CD4-positive, alpha-beta T cell treated with Interleukin-4 for 4 hours (primary cell): ENCODE results near the gene IRF3.
A peak's percentile ranks its signal among the peaks of the same experiment; 100 is the strongest.

Experiments
- DNase-seq: peaks from one replicate; pipeline ENCODE4 v3.0.0-alpha.2; 2020

The IRF3 gene

DNA sequence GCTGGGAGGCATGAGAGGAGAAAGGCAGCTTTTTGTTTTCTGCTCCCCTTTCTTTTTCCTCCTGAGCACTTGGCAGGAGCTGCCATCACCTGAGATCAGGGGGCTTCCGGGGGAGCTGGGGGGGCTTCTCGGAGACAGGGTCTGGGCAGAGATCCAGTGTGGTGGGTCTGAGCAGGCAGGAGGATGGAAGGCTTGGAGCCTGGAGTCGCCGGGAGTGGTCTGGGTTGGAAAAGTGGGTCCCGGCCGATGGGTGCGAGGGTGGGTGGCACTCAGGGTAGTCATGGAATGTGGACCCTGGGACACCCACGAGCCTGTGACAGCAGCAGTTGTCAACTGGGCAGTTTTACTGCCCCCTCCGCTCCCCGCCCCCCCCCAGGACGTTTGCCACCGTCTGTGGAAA lies 21.5 kb upstream of the IRF3 start:
- DNase-seq, result no peak

DNA sequence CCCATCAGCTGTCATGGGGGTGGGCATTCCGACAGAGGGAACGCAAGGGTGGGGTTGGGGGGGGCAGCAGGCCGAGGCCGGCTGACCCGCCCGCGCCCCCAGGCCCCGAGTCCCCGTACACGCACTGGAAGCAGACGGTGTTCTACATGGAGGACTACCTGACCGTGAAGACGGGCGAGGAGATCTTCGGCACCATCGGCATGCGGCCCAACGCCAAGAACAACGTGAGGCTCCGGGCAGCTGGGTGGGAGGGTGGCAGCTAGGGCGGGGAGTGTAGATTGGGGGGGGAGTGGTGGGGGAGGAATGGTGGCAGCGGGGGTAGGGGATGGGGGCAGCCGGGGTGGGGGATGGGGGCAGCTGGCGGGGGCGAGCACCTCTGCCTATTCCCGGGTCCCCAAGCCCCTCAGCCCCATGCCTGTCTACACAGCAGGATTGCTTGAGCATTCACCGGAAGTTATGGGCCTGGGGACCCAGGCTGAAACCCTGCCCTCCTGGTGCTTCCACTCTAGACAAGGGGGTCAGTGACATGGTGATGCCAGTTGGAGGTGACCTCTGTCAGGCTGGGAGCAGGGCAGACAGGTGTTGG lies 20.9 kb upstream of the IRF3 start:
- no peak for DNase-seq

DNA sequence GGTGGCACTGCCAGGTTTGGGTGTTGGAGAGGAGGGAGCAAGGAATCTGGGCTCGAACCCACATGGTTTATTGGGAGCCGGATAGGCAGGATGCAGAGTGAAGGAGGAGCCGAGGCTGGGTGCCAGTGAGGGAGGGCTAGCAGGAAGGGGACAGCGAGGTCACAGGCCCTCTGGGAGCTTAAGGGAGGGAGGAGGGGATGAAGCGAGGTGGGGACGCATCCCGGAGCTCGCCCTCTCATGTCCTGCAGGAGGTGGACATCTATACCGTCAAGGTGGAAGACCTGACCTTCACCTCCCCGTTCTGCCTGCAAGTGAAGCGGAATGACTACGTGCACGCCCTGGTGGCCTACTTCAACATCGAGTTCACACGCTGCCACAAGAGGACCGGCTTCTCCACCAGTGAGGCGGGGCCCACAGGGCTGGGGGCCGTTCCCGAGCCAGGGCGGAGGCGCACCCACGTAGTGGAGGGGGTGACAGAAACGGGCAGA lies 20.2 kb upstream of the IRF3 start:
- no peak for DNase-seq

DNA sequence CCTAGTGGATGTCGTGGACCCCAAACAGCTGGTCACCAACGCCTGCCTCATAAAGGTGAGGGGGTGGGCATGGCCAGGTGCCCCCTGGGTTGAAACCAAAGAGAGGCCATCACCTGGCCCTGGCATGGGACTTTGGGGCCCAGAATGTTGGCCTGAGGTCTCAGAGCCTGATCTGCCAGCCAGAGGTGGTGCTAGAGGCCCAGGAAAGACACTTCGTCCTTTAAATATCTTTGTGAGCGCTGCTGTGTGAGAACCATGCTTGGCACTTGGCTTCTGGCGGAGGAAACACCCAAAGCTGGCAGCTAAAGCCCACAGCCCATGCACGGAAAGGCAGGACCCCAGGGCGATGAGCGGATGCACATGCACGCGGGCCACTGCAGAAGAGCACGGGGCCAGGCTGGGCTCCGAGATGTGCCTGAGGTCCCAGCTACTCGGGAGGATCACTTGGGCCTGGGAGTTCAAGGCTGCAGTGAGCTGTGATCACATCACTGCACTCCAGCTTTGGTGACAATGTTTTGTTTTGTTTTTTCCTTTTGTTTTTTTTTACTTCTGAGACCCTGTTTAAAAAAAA lies 19.4 kb upstream of the IRF3 start:
- no peak for DNase-seq

DNA sequence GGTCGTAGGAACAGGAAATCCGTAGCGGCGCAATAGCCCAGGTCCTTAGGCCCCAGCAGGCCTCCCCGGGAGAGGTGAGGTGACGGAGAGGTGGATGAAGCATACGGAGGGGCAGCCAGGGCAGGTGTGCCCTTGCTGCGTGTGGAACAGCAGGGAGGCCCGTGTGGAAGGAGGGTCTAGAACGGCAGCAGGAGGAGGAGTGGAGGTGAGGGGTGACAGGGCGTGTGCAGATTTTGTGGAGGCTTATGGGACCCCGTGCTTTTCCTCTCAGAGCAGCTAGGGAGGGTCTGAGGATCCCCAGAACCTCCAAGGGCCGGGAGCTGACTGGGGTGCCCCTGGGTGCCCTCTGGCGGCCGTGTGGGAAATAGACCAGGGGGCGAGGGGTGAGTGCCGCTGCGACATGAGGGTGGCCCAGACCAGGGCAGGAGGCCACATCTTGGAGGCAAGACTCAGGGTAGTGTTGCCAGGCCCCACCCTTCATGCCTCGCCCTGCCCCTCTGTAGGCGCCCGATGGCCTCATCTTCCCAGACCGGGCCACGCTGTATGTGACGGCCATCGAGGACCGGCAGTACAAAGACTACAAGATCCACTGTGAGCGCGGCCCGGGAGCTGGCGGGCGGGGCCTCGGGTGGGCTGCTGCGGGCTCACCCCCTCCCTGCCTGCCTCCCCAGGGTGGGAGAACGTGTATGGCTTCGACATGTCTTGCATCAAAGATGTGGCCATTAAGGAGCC lies 18.8 kb upstream of the IRF3 start:
- DNase-seq, result no peak

DNA sequence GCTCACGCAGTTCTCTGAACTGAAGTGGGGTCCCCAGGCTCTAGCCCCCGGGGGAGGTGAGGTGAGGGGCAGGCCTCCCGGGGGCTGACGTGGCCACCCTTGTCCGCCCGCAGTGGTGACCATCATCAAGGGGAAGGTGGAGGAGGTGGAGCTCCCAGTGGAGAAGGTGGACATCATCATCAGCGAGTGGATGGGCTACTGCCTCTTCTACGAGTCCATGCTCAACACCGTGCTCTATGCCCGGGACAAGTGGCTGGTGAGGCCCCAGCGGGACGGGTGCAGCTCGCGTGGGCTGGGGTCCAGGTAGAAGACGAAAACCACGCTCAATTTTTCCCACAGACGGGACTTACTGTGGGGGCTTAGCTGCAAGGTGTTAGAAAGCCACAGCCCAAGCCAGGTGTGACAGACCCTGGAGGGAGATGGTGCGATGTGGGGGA lies 18.2 kb upstream of the IRF3 start:
- DNase-seq, result no peak

DNA sequence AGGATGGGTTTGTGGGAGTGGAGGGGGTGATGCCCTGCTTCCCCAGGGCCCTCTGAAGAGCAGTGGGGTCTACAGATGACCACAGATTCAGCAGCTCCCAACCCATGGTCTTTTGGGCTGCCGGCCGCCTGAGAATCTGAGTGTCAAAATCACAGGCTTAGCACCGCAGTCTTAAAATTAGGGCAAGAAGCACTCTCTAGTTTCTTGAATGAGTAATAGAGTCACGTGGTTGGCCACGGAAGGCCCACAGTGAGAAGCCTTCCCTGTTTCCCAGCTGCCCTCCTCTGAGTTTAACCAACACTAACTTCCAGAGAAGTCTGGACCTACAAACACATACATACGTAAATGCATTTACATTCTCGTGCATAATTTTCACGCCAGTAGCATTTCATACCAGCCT lies 16.6 kb upstream of the IRF3 start:
- no peak for DNase-seq

DNA sequence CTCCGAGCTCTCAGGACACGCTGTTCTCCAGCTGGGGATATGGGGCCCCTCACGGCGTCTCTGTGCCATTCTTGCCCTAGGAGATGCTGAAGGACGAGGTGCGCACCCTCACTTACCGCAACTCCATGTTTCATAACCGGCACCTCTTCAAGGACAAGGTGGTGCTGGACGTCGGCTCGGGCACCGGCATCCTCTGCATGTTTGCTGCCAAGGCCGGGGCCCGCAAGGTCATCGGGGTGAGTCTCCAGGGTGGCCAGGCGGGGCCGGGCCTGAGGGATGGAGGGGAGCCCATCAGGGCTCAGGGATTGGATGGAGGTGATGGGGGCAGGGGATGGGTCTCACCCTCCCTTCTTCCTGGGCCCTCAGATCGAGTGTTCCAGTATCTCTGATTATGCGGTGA lies 16.2 kb upstream of the IRF3 start:
- no peak for DNase-seq

DNA sequence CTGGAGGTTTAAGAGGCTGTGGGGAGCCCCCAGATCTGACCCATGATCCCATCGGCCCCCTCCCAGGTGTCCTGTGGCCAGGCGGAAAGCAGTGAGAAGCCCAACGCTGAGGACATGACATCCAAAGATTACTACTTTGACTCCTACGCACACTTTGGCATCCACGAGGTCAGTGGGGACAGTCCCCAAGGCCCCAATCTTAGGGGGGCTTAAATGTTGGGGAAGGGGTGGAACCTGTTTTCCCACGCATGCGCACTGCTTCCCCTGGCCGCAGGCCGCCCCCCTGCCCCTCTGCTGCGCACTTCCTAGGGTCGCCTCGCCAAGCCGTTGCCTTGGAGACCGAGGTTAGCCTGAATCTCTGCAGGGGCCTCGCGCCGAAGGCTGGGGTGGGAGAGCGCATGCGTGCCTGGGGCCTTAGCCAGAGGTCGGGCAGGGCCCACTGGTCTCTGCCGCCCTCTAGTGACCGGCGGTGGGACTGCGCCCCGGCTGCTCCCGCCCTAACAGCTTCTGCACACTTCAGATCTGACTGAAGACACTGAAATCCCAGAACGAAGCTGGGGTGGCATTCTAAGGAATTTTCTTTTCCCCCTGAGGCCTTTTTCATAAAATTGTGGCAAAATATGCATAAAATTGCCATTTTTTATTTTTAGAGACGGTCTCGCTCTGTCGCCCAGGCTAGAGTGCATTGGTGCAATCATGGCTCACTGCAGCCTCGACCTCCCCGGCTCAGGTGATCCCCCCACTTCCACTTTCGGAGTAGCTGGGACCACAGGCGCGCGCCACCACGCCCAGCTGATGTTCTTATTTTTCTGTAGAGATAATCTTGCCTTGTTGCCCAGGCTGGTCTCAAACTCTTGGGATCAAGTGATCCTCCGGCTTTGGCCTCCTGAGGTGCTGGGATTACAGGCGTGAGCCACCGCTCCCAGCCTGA lies 15.0 kb upstream of the IRF3 start:
- DNase-seq, result peak; percentile 85

DNA sequence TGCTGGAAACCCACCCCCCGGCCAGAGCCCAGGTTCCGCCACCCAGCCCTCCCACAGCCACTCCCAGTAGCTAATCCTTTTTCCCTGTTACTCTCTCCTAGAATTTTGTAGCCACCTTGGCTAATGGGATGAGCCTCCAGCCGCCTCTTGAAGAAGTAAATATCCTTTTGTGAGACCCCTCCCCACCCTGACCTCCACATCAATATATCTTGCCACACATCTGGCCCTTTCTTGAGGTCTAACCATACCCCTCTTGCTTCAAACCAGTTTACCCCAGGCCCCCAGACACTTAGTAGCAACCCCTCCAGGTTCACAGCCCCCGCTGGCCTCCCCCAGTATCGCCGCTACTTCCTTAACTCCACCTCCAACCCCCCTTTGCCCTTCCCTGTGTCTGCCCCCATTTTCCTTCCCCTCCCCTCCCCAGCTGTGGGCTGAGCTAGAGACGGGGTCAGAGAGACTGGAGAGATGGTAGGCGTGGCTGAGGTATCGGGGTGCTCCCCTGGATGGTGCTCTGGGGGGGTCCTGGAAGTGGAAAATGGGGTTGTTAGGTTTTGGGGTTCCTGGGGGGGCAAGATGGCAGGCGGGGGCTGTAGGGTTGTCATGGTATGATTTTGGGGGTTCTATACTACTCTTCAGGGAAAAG lies 14.2 kb upstream of the IRF3 start:
- no peak for DNase-seq

DNA sequence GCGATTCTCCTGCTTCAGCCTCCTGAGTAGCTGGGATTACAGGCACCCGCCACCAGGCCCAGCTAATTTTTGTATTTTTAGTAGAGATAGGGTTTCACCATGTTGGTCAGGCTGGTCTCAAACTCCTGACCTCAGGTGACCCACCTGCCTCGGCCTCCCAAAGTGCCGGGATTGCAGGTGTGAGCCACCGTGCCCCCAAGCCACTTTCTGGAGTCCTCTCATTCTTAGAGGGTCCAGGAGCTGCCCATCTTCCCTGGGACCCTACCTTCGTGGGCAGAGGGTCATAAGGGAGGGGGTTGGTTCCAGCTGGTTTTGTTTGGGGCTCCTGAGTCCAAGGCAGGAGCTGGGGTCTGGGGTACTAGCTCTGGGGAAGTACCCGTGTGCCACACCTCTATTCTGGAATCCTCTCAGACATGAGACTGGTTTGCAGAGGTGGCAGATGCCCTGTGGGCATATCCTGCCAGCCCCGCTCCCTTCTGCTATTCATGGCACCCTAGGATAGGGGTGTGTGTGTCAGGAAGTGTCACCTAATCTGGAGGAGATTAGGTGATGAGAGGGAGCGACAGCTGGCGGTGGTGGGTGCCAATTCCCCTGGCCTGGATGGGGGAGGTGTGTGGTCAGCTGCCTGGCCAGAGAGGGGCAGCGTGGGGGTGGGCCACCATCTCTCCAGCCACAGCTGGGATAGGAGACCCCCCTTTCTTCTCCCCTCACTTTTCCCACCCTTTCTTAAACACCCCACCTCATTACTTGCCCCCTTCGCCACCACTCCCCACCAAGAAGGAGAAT lies 13.5 kb upstream of the IRF3 start:
- DNase-seq, result no peak

DNA sequence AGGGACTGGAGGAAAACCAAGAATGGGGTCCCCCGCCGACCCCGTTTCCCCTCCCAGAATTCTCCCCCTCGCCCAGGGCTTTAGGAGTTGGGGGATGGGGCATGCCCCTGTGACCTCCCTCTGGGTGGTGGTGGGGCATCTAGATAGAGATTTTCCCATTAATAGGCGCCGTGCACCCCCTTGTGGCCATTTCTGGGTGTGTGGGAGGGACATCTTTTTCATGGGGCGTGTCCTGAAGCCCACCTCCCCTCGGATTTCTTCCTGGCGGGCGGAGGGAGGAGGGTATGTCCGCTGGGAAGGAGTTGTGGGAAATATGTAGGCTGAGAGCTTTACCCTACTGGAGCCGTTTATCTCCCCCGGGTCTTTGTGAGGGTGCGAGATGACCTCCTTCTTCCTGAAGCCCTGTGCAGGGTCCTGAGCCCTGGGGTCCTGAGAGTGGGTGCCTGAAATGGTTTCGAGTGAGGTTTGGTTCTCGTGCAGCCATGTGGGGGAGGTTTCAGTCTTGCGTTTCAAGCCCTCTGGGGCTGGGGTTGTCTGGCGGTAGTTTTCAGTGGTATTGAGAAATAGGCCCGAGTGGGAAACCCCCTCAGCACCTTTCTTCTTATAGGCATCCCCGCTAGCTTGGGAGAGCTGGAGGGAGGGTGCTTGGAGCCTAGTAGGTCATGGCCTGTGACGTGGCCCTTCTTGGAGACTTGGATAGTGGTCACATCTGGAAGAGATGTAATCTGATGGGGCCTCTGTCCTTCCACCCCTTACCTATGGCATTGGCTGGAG lies 12.4 kb upstream of the IRF3 start:
- peak; percentile 79 for DNase-seq

DNA sequence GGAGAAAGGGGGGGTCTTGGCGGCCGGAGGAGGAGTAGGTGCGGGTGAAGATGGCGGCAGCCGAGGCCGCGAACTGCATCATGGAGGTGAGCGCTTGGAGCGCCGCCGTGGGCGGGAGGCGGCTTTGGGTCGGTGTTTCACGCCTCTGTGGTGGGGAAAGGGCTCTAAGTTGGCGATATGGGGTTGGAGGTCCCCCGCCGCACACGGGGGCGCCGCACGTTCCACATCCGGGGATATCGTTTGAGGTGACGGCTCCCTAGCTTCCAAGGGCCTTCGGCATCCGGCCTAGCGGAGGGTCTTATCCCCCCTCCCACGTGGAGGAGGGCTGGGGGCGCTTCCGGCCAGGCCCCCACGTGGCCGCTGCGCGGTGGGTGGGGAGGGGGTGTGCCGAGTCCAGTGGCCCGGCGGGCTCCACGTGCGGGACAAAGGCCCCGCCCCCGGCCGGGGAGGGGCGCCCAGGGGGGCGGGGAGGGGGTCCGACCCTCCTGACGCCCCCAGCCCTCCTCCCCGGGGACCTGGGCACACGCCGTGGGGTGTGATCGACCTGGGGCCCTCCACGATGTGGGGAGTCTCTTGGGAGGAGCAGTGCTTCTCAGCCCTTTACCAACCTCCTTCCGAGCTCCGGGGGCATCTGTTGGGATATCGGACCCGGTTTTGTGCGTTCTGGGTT lies 11.7 kb upstream of the IRF3 start, which contains the start of gene PRMT1:
PRMT1 (plus strand) TSS at position 41 of the 670 bp plus-strand sequence; CDS start at position 51, 10 bp downstream.
- no peak for DNase-seq

DNA sequence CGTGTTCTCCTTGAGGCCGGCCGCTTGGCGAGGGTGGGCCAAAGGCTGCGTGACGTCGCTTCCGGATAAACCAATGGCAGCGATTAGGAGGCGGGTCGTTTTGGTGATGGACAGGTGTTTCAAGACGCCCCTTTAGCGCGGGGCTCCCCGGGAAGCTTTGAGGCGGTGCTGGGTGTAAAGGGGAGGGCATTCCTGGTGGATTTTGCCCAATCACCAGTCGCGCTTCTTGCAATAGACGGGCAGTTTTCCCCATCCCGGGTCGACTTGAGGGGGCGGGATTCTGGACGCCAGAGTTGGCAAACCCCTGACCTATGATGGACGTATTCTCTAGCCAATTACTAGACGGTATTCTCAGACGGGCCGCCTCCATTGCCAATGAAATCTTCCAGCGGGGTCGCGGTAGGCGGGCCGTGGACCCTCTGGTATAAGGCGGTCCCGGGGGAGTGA lies 11.2 kb upstream of the IRF3 start:
- peak; percentile 100 for DNase-seq

DNA sequence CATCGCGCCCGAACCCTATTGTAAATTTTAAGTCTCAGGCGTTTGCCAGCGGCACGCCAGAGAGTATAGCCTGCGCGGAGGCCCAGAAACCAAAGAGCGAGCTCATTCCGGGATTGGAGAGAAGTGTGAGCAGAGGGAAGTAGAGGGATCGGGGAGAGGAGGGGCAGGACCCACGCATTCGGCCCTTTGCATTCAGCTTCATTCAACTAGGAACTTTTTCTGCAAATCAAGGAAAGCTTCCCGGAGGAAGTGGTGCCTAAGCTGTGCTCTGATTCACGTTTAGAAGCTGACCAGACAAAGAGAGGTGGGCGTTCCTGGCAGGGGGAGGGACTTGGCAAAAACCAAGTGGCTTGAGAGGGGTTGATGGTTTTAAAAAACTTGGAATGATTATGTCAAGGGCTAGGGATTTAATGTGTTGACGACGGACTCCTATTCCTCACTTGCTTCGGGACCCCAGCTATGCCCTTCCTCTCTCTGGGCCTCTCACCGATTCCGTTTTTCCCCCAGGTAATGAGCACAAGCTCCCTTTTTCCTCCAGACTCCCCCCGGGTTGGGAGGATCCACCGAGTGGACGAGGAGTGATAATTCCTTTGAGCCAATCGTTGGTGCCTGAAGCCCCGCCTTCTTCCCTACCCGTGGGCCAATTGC lies 10.6 kb upstream of the IRF3 start:
- no peak for DNase-seq

DNA sequence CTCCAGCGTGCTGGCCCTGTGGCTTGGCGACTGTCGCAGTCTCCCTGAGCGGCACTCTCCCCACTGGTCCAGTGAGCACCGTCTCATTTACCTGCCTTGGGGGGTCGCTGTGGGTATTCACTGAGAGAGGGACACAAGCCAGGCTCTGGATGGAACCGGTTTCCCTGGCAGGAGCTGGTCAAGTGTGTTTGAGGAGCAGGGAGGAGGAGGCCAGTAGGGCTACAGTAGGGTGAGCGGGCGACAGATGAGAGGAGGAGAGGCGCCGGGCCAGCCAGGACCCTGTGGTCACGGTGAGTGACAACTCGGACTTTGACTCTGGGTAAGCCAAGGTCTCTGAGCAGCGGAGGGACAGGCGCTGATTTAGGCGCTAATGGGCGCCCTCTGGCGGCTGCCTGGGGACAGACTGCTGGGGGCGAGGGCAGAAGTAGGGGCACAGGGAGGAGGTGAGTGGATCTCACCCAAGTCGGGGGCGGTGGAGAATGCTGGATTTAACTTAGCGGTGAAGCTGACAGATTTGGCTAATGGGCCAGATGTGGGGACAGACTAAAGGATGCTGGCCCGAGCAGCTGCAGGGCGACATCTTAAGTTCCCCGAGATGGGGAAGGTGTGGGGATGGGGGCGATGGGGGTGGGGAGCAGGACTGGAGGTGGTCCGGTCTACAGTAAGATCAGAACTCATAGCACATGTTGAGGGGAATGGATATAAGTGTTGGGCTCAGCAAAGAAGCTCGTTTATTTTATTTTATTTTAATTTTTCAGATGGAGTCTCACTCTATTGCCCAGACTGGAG lies 6.7 kb upstream of the IRF3 start:
- peak; percentile 67 for DNase-seq

DNA sequence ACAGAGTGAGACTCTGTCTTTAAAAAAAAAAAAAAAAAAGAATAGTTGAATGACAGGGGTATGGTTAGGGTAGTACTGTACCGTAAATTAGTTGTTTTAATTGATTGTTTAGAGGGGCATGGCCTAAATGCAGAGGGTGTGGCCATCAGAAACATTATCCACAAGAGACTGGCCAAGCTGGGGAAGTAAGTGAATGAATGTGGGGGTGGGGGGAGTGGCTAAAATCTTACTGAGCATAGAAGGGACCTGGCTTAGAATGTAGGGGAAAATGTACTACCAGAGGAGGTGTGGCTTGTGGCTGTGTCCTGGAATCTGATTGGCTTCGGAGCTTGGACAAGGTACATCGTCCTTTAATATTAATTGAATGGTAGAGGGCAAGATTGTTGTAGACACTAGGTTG lies 3.9 kb upstream of the IRF3 start:
- no peak for DNase-seq

DNA sequence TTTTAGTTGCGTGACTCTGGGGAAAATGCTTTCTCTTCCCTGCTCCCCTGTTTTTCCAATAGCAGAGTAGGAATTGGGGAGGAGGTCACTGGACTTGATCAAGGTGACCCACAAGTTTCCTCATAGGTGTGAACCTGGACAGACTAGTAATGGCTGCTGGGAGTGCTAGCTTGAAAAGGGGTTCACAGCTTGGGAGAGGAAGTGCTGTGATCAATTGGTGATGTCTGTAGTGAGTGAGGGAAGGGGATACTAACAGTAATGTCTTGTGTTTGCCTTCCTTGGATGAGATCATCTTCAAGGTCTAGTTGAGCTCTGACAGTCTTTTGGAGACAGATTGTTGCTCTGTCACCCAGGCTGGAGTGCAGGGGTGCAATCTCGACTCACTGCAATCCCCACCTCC lies 1.8 kb upstream of the IRF3 start:
- no peak for DNase-seq

DNA sequence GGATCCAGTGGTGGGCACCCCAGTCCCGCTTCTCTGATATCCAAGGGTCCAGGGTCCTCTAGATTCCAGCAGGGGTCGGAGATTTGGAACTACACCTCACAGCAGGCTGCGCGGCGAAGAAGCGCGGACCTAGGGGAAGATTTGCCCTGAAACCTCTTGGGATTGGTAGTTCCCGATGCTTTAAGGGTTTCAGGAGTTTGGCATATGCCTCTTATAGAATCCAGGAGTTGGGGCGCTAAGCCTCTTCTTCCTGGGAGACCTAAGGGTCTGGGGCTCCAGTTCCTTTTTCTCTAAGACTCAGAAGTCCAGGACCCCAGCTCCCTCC lies 425 bp upstream of the IRF3 start:
- no peak for DNase-seq
